Endothelial cell of umbilical vein (primary cell): ENCODE data around the gene KCNMA1. TPM values are rescaled to one million over a fixed set of nuclear protein-coding genes. Genes with fewer than 3 reads are reported as not detected.

ENCODE experiments used
- BruUV-seq: library from RNA; stranded (reverse); fragments of 400-500 nt; replicated peaks from 2 replicates; lab custom pipeline; 2021; lab: Mats Ljungman, UMichigan
- CTCF ChIA-PET: fragments of 300-600, 350-600 bp; sonication (Branson Sonifier 250); formaldehyde crosslinking; loops from one replicate; lab custom pipeline; 2021; ENCODE audit warnings: antibody characterized with exemption, inconsistent platforms; lab: Charles Lee
- POLR2A ChIA-PET: fragments of 300-600, 350-600 bp; sonication (Branson Sonifier 250); formaldehyde crosslinking; loops from one replicate; lab custom pipeline; 2021; ENCODE audit warnings: antibody characterized with exemption, inconsistent platforms; lab: Charles Lee
- DNase-seq: peaks from one replicate; pipeline ENCODE4 v3.0.0-alpha.2; 2011; ENCODE audit warnings: low read depth, low spot score
- FAIRE-seq: peaks from 2 replicates; lab custom pipeline; 2011; peaks lifted over from hg19 to GRCh38; lab: Jason Lieb, UNC
- H2AFZ ChIP-seq: 2 replicates; pipeline ENCODE4 v1.6.0; 2012; ENCODE audit warnings: low read depth, low read length, control low read depth, inconsistent platforms
- H3K27ac ChIP-seq: 2 replicates; pipeline ENCODE4 v1.5.1; 2011; ENCODE audit warnings: low read depth, mild to moderate bottlenecking, control low read depth, low read length, moderate library complexity; ENCODE audit not compliant: insufficient read depth
- H3K27me3 ChIP-seq, 2 experiments: 2 replicates each; pipeline versions ENCODE4 v1.6.0 to v1.6.1; 2011; ENCODE audit warnings: low read length in 2 of 2, mixed read lengths in 1 of 2; ENCODE audit not compliant: control insufficient read depth in 2 of 2, insufficient read depth in 2 of 2
- H3K36me3 ChIP-seq, 2 experiments: 2 replicates in 1 of 2; 3 replicates in 1 of 2; pipeline ENCODE4 v1.5.1; 2011; ENCODE audit warnings: low read length in 2 of 2, mild to moderate bottlenecking in 1 of 2, moderate library complexity in 1 of 2; ENCODE audit not compliant: control insufficient read depth in 2 of 2, insufficient read depth in 2 of 2; ENCODE audit errors: extremely low read depth in 1 of 2
- H3K4me1 ChIP-seq: 3 replicates; pipeline ENCODE4 v1.5.1; 2011; ENCODE audit warnings: mild to moderate bottlenecking, low read length; ENCODE audit not compliant: control insufficient read depth, insufficient read depth; ENCODE audit errors: extremely low read depth
- H3K4me2 ChIP-seq: 2 replicates; pipeline ENCODE4 v1.6.1; 2011; ENCODE audit warnings: low read length, control low read depth, mixed read lengths; ENCODE audit not compliant: insufficient read depth
- H3K4me3 ChIP-seq, 3 experiments: fragments of 200-600 bp in 1 of 3; sonication (generic), shearing (Covaris generic) in 1 of 3; replicated peaks in 1 of 3; 2 replicates each; pipeline ENCODE4 v1.5.1; 2011 to 2016; ENCODE audit warnings: control low read depth in 3 of 3, low read length in 3 of 3, mild to moderate bottlenecking in 2 of 3, inconsistent platforms in 1 of 3, low read depth in 1 of 3, moderate library complexity in 1 of 3; ENCODE audit not compliant: insufficient read depth in 1 of 3
- H3K79me2 ChIP-seq: 2 replicates; pipeline ENCODE4 v1.6.0; 2012; ENCODE audit warnings: low read length, inconsistent platforms; ENCODE audit not compliant: control insufficient read depth, insufficient read depth
- H3K9ac ChIP-seq: replicated peaks from 2 replicates; pipeline ENCODE3; 2011; ENCODE audit warnings: low read length, control low read depth; ENCODE audit not compliant: insufficient read depth; ENCODE audit errors: extremely low read depth
- H3K9me1 ChIP-seq: replicated peaks from 3 replicates; pipeline ENCODE4 v1.6.0; 2011; ENCODE audit warnings: mild to moderate bottlenecking, low read length; ENCODE audit not compliant: control insufficient read depth, insufficient read depth; ENCODE audit errors: extremely low read depth
- H3K9me3 ChIP-seq: replicated peaks from 2 replicates; pipeline ENCODE4 v1.5.1; 2012; ENCODE audit warnings: low read length, inconsistent platforms; ENCODE audit not compliant: control insufficient read depth, insufficient read depth
- H4K20me1 ChIP-seq: replicated peaks from 2 replicates; pipeline ENCODE3; 2011; ENCODE audit warnings: mild to moderate bottlenecking, low read length; ENCODE audit not compliant: control insufficient read depth, insufficient read depth; ENCODE audit errors: extremely low read depth
- EZH2 ChIP-seq: IDR thresholded peaks from 2 replicates; pipeline ENCODE4 v1.6.1; 2012; ENCODE audit warnings: borderline replicate concordance, low read depth, mild to moderate bottlenecking, moderate library complexity, low read length, inconsistent platforms; ENCODE audit not compliant: severe bottlenecking
- FOS ChIP-seq: IDR thresholded peaks from 2 replicates; pipeline ENCODE4 v1.6.1; 2011; ENCODE audit warnings: mild to moderate bottlenecking, low read length, moderate library complexity, borderline replicate concordance; ENCODE audit not compliant: insufficient read depth
- GATA2 ChIP-seq: IDR thresholded peaks from 2 replicates; pipeline ENCODE4 v1.7.0; 2011; ENCODE audit warnings: low read depth, mild to moderate bottlenecking, moderate library complexity, mixed read lengths, low read length; ENCODE audit not compliant: insufficient read length, insufficient read depth
- JUN ChIP-seq: IDR thresholded peaks from 2 replicates; pipeline ENCODE4 v1.6.1; 2011; ENCODE audit warnings: borderline replicate concordance, low read depth; ENCODE audit not compliant: insufficient read length, insufficient read depth
- MYC ChIP-seq: IDR thresholded peaks from one replicate; pipeline ENCODE4 v1.6.1; 2011; ENCODE audit warnings: mild to moderate bottlenecking, low read depth, low read length
- POLR2A ChIP-seq: IDR thresholded peaks from 2 replicates; pipeline ENCODE4 v1.6.1; 2012; ENCODE audit warnings: low read depth, mild to moderate bottlenecking, control low read depth, low read length
- POLR2AphosphoS5 ChIP-seq: IDR thresholded peaks from 2 replicates; pipeline ENCODE4 v1.6.1; 2012; ENCODE audit warnings: low read depth, mild to moderate bottlenecking, control low read depth, low read length, moderate library complexity; ENCODE audit not compliant: insufficient read depth
- dilution Hi-C: fragments of 300-500 bp; cut with MboI; formaldehyde crosslinking; loops from one replicate; pipeline ENCODE4 v1.15.0; 2019; ENCODE audit warnings: low sequenced_read_pairs; ENCODE audit not compliant: extremely low pct_ligation_motif_present
- intact Hi-C: fragments of 100-400 bp; cut with micrococcal nuclease; formaldehyde crosslinking; loops from one replicate; pipeline ENCODE4 v1.10.0; 2022
- polyA plus RNA-seq, 4 experiments: library from polyadenylated mRNA; depleted of rRNA in 3 of 4; stranded (reverse) in 3 of 4; unstranded in 1 of 4; fragments of >200 nt; gene quantifications; 2 replicates each; pipeline versions ENCODE4 v1.2.1 to v1.2.3, GENCODE V29; 2011 to 2012; ENCODE audit warnings: missing spikeins in 1 of 4
- total RNA-seq: library from RNA; stranded (reverse); gene quantifications from 2 replicates; pipeline ENCODE4 v1.2.3, GENCODE V29; 2021
- TF ChIP-seq, protein P1 (sequence below): IDR thresholded peaks from 2 replicates; pipeline ENCODE4 v1.6.1; 2011; ENCODE audit not compliant: insufficient read depth, insufficient read length
- TF ChIP-seq, protein P2 (sequence below), 2 donors: IDR thresholded peaks; 1 replicate in 1 of 2; 2 replicates in 1 of 2; pipeline ENCODE4 v1.5.1; 2011; ENCODE audit warnings: low read length in 2 of 2, mild to moderate bottlenecking in 2 of 2, moderate library complexity in 2 of 2, control low read depth in 1 of 2, inconsistent platforms in 1 of 2, low read depth in 1 of 2; ENCODE audit not compliant: insufficient read depth in 1 of 2; ENCODE audit errors: extremely low read depth in 1 of 2

Gene KCNMA1
- total and polyA plus RNA-seq, 2 donors (not counting 3 experiments of a cell fraction or from before 2014, with no cell fraction given) = 0.10 to 0.82 TPM

DNA sequence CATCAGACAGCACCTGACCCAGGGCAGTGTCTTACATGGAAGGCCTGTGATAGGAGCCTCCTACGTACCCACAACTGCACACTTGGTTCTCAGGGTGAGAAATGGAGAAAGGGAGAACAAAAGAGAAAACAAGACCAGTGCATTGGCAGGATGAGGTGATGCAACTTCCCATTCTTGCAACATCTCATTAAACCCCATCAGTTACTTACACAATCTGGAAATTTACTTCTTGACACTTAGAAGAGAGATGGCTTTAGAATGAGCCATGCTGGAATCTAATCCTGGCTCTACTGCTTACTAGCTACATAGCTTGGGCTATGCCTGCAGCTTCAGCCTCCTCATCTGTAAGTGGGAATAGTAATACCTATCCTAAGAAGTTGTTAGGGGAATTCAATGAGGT is 391.7 kb downstream of the KCNMA1 start:
- intact Hi-C loops = no loop called here

More for the DNA sequence above, 391.7 kb downstream of the KCNMA1 start:
- CTCF ChIA-PET = interaction anchor here (6.3 kb wide), 1 partner anchor 71 kb away, joined by 44 read pairs; no protein-coding TSS in a partner anchor
- H3K27ac ChIP-seq = no peak overlapping the region
- H3K36me3 ChIP-seq = no peaks in the 10 kb centered on the region
- POLR2A ChIA-PET = no interaction called here
- no peak overlapping the region for H3K4me2 ChIP-seq
- no TSS peak for BruUV-seq
- H3K9me1 ChIP-seq = no peaks in the 10 kb centered on the region
- TF ChIP-seq POLR2A = no peak
- TF ChIP-seq, protein P1, sequence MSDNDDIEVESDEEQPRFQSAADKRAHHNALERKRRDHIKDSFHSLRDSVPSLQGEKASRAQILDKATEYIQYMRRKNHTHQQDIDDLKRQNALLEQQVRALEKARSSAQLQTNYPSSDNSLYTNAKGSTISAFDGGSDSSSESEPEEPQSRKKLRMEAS = no peak
- TF ChIP-seq MYC = no peak
- no peak for TF ChIP-seq GATA2
- TF ChIP-seq EZH2 = no peak
- no peak for TF ChIP-seq FOS
- no peak for TF ChIP-seq JUN
- TF ChIP-seq, protein P2, sequence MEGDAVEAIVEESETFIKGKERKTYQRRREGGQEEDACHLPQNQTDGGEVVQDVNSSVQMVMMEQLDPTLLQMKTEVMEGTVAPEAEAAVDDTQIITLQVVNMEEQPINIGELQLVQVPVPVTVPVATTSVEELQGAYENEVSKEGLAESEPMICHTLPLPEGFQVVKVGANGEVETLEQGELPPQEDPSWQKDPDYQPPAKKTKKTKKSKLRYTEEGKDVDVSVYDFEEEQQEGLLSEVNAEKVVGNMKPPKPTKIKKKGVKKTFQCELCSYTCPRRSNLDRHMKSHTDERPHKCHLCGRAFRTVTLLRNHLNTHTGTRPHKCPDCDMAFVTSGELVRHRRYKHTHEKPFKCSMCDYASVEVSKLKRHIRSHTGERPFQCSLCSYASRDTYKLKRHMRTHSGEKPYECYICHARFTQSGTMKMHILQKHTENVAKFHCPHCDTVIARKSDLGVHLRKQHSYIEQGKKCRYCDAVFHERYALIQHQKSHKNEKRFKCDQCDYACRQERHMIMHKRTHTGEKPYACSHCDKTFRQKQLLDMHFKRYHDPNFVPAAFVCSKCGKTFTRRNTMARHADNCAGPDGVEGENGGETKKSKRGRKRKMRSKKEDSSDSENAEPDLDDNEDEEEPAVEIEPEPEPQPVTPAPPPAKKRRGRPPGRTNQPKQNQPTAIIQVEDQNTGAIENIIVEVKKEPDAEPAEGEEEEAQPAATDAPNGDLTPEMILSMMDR (IDR thresholded peaks at IDR 0.05; ENCODE audit: extremely low read depth in 1 of 2, insufficient read depth in 1 of 2, low read depth in 1 of 2, low read length in 2 of 2) = no peak
- TF ChIP-seq POLR2AphosphoS5 = no peak
- H3K9ac ChIP-seq = no peak overlapping the region
- peaks cover 4 to 11% of the 10 kb centered on the region in 2 experiments for H3K27me3 ChIP-seq
- dilution Hi-C loops = no loop called here
- DNase-seq (no peak), FAIRE-seq (no peak)
- no peaks in the 10 kb centered on the region for H3K4me1 ChIP-seq
- no peak overlapping the region for H3K4me3 ChIP-seq
- H3K79me2 ChIP-seq = no peaks in the 10 kb centered on the region
- H4K20me1 ChIP-seq = no peaks in the 10 kb centered on the region
- H3K9me3 ChIP-seq = no peaks in the 10 kb centered on the region
- no peak overlapping the region for H2AFZ ChIP-seq
